KBM-7 (cell line): Measurements from ENCODE around the gene ZNF469.

Experiments
- DNase-seq: peaks from one replicate; pipeline ENCODE4 v3.0.0-alpha.2; 2015
- in situ Hi-C: fragments of 300-500 bp; cut with MboI; formaldehyde crosslinking; loops from 2 replicates; pipeline ENCODE4 v1.14.3; 2020; ENCODE audit warnings: low sequenced_read_pairs, low pct_unique_long_range_greater_than_20kb, mixed read lengths

ZNF469 gene

GRCh38 chr16:88375236-88375975 is 7.4 kb upstream of the ZNF469 start:
- in situ Hi-C loops: no loop called here
- DNase-seq: no peak

- in situ Hi-C loops: no loop called here
- DNase-seq: no peak
Measured at GRCh38 chr16:88375996-88376834, 6.5 kb upstream of the ZNF469 start.

GRCh38 chr16:88376835-88377726 is 5.7 kb upstream of the ZNF469 start:
- in situ Hi-C loops: no loop called here
- no peak for DNase-seq

GRCh38 chr16:88377961-88378360 is 4.8 kb upstream of the ZNF469 start:
- in situ Hi-C loops: no loop called here
- no peak for DNase-seq

- in situ Hi-C loops: no loop called here
- DNase-seq: no peak
Measured at GRCh38 chr16:88378401-88378800, 4.4 kb upstream of the ZNF469 start.

- DNase-seq: no peak
- in situ Hi-C loops: no loop called here
Measured at GRCh38 chr16:88378836-88379693, 3.7 kb upstream of the ZNF469 start.

GRCh38 chr16:88379694-88380040 is 3.1 kb upstream of the ZNF469 start:
- in situ Hi-C loops: no loop called here
- no peak for DNase-seq

- no peak for DNase-seq
- in situ Hi-C loops: no loop called here
Measured at GRCh38 chr16:88380099-88380498, 2.7 kb upstream of the ZNF469 start.

GRCh38 chr16:88380619-88381018 is 2.1 kb upstream of the ZNF469 start:
- in situ Hi-C loops: no loop called here
- no peak for DNase-seq

- DNase-seq: no peak
- in situ Hi-C loops: no loop called here
Measured at GRCh38 chr16:88381820-88382451, 823 bp upstream of the ZNF469 start.

- peak; percentile 12 for DNase-seq
- in situ Hi-C loops: no loop called here
Measured at GRCh38 chr16:88383401-88384221, 852 bp downstream of the ZNF469 start.

- DNase-seq: peak; percentile 56
- in situ Hi-C loops: no loop called here
Measured at GRCh38 chr16:88384222-88385111, 1.7 kb downstream of the ZNF469 start.

GRCh38 chr16:88385112-88385594 is 2.4 kb downstream of the ZNF469 start:
- no peak for DNase-seq
- in situ Hi-C loops: no loop called here

- in situ Hi-C loops: no loop called here
- no peak for DNase-seq
Measured at GRCh38 chr16:88385831-88386815, 3.4 kb downstream of the ZNF469 start.

- in situ Hi-C loops: no loop called here
Measured at GRCh38 chr16:88387180-88387765, 4.5 kb downstream of the ZNF469 start.

More at GRCh38 chr16:88387180-88387765, 4.5 kb downstream of the ZNF469 start:
- no peak for DNase-seq
